Astrocyte (in vitro differentiated cells and primary cell): ENCODE data around the gene PCNT. TPM values are rescaled to one million over a fixed set of nuclear protein-coding genes. Genes with fewer than 3 reads are reported as not detected.

Experiments used
- DNase-seq: peaks from one replicate; pipeline ENCODE4 v3.0.0-alpha.2; 2010; ENCODE audit warnings: low read depth
- FAIRE-seq: peaks from 2 replicates; lab custom pipeline; 2011; peaks lifted over from hg19 to GRCh38; lab: Jason Lieb, UNC
- H2AFZ ChIP-seq: 2 replicates; pipeline ENCODE4 v1.6.0; 2012; ENCODE audit warnings: low read depth, low read length, inconsistent platforms
- H3K27ac ChIP-seq: 2 replicates; pipeline ENCODE4 v1.5.1; 2011; ENCODE audit warnings: low read depth, low read length, inconsistent platforms
- H3K27me3 ChIP-seq: 2 replicates; pipeline ENCODE4 v1.6.0; 2011; ENCODE audit warnings: low read length, inconsistent platforms; ENCODE audit not compliant: insufficient read depth
- H3K36me3 ChIP-seq: 2 replicates; pipeline ENCODE4 v1.5.1; 2011; ENCODE audit warnings: low read length, inconsistent platforms; ENCODE audit not compliant: insufficient read depth
- H3K4me1 ChIP-seq: 2 replicates; pipeline ENCODE4 v1.5.1; 2011; ENCODE audit warnings: low read length, inconsistent platforms; ENCODE audit not compliant: insufficient read depth
- H3K4me2 ChIP-seq: 2 replicates; pipeline ENCODE4 v1.6.0; 2012; ENCODE audit warnings: low read length, inconsistent platforms
- H3K4me3 ChIP-seq: 2 replicates; pipeline ENCODE4 v1.5.1; 2011; ENCODE audit warnings: low read depth, mild to moderate bottlenecking, low read length, inconsistent platforms; ENCODE audit not compliant: insufficient read depth
- H3K79me2 ChIP-seq: 2 replicates; pipeline ENCODE4 v1.6.0; 2012; ENCODE audit warnings: mild to moderate bottlenecking, low read length, inconsistent platforms; ENCODE audit not compliant: insufficient read depth
- H3K9ac ChIP-seq: 2 replicates; pipeline ENCODE4 v1.6.0; 2012; ENCODE audit warnings: mild to moderate bottlenecking, low read length, inconsistent platforms
- H3K9me3 ChIP-seq: 2 replicates; pipeline ENCODE4 v1.5.1; 2012; ENCODE audit warnings: low read depth, mild to moderate bottlenecking, low read length, inconsistent platforms; ENCODE audit not compliant: insufficient read depth
- H4K20me1 ChIP-seq: 2 replicates; pipeline ENCODE4 v1.6.0; 2012; ENCODE audit warnings: low read length, inconsistent platforms; ENCODE audit not compliant: insufficient read depth
- H3K27ac Mint-ChIP-seq: one replicate; pipeline ENCODE4 v1.8.0; 2021; ENCODE audit warnings: mild to moderate bottlenecking, mixed read lengths; ENCODE audit not compliant: unreplicated experiment
- H3K27me3 Mint-ChIP-seq: one replicate; pipeline ENCODE4 v1.8.0; 2021; ENCODE audit warnings: low read depth, mixed read lengths; ENCODE audit not compliant: unreplicated experiment
- H3K36me3 Mint-ChIP-seq: one replicate; pipeline ENCODE4 v1.8.0; 2021; ENCODE audit warnings: low read depth, mixed read lengths; ENCODE audit not compliant: unreplicated experiment
- H3K4me1 Mint-ChIP-seq: one replicate; pipeline ENCODE4 v1.8.0; 2021; ENCODE audit warnings: low read depth, mixed read lengths; ENCODE audit not compliant: unreplicated experiment
- H3K4me3 Mint-ChIP-seq: one replicate; pipeline ENCODE4 v1.8.0; 2021; ENCODE audit warnings: mild to moderate bottlenecking, moderate library complexity, mixed read lengths; ENCODE audit not compliant: unreplicated experiment
- H3K9me3 Mint-ChIP-seq: one replicate; pipeline ENCODE4 v1.8.0; 2021; ENCODE audit warnings: mild to moderate bottlenecking, mixed read lengths; ENCODE audit not compliant: unreplicated experiment
- EZH2 ChIP-seq: IDR thresholded peaks from 2 replicates; pipeline ENCODE4 v1.6.1; 2012; ENCODE audit warnings: mild to moderate bottlenecking, low read length, inconsistent platforms; ENCODE audit not compliant: insufficient read depth
- total RNA-seq: library from RNA; stranded (reverse); gene quantifications from 2 replicates; pipeline ENCODE4 v1.2.1, GENCODE V29; 2021
- TF ChIP-seq, protein P1 (sequence below): IDR thresholded peaks from 2 replicates; pipeline ENCODE4 v1.5.1; 2011; ENCODE audit warnings: low read depth, mild to moderate bottlenecking, inconsistent platforms, low read length, moderate library complexity; ENCODE audit not compliant: insufficient read depth

The PCNT gene
- total RNA-seq, 1 donor from 2014 or later: 19.9 TPM

DNA sequence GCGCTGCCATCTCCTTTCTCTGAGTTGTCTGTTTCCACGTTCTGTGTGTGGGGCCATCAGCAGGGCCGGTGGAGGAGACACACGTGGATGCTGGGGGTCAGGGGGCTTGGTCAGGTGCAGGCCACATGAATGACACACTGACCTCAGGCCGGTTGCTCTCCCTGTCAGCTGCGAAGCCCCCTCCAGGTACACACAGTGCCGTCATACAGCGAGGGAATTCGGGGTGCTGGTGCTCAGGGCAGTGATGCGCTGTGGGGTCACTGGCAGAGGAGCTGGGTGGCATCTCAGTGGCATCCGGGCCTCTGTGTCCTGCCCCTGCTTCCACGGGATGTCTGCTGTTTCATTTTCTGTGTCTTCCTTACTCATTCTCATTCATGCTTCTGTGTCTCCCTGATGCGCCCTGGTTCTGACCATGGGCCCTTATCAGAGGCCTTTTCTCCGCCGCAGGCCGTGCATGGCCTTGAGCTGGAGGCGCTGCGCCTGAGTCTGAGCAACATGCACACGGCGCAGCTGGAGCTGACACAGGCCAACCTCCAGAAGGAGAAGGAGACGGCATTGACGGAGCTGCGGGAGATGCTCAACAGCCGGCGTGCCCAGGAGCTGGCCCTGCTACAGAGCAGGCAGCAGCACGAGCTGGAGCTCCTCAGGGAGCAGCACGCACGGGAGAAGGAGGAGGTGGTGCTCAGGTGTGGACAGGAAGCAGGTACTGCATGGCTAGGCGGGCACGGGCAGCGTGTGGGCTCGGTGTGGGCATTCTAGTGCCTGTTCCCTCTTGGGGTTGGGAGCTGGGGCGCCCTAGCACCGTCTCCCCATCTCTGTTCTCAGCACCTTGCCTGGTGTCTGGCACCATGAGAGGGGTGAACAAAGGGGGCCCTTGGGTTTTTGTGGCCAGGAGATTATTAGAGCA is 22.6 kb downstream of the PCNT start:
- Histone ChIP-seq H2AFZ (no peak overlapping the region), H3K4me1 (no peaks in the 10 kb centered on the region), H4K20me1 (peaks cover 20% of the 10 kb centered on the region), H3K9me3 (no peaks in the 10 kb centered on the region), H3K4me3 (no peak overlapping the region), H3K4me2 (no peak overlapping the region), H3K36me3 (peaks cover 16% of the 10 kb centered on the region), H3K27me3 (no peaks in the 10 kb centered on the region), H3K79me2 (peaks cover 30% of the 10 kb centered on the region), H3K9ac (no peak overlapping the region), H3K27ac (no peak overlapping the region)
- Mint-ChIP-seq H3K4me3 (no peak overlapping the region), H3K27ac (no peak overlapping the region), H3K4me1 (no peaks in the 10 kb centered on the region), H3K9me3 (no peaks in the 10 kb centered on the region), H3K27me3 (no peaks in the 10 kb centered on the region), H3K36me3 (peaks cover 12% of the 10 kb centered on the region)
- DNase-seq (no peak), FAIRE-seq (no peak)
- no peak for TF ChIP-seq EZH2

GRCh38 chr21:46347203-46347550 is 23.2 kb downstream of the PCNT start:
- FAIRE-seq (no peak), DNase-seq (no peak)
- no peak overlapping the region for H3K9ac ChIP-seq
- Mint-ChIP-seq H3K27ac (peak overlapping the region; percentile 66), H3K27me3 (no peaks in the 10 kb centered on the region), H3K4me1 (no peaks in the 10 kb centered on the region), H3K9me3 (no peaks in the 10 kb centered on the region), H3K4me3 (no peak overlapping the region), H3K36me3 (peaks cover 12% of the 10 kb centered on the region)
- TF ChIP-seq, protein P1, sequence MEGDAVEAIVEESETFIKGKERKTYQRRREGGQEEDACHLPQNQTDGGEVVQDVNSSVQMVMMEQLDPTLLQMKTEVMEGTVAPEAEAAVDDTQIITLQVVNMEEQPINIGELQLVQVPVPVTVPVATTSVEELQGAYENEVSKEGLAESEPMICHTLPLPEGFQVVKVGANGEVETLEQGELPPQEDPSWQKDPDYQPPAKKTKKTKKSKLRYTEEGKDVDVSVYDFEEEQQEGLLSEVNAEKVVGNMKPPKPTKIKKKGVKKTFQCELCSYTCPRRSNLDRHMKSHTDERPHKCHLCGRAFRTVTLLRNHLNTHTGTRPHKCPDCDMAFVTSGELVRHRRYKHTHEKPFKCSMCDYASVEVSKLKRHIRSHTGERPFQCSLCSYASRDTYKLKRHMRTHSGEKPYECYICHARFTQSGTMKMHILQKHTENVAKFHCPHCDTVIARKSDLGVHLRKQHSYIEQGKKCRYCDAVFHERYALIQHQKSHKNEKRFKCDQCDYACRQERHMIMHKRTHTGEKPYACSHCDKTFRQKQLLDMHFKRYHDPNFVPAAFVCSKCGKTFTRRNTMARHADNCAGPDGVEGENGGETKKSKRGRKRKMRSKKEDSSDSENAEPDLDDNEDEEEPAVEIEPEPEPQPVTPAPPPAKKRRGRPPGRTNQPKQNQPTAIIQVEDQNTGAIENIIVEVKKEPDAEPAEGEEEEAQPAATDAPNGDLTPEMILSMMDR: no peak
- no peak for TF ChIP-seq EZH2
- no peaks in the 10 kb centered on the region for H3K27me3 ChIP-seq
- H3K9me3 ChIP-seq: no peaks in the 10 kb centered on the region
- no peak overlapping the region for H2AFZ ChIP-seq
- H4K20me1 ChIP-seq: peaks cover 20% of the 10 kb centered on the region
- H3K36me3 ChIP-seq: peaks cover 16% of the 10 kb centered on the region
- H3K27ac ChIP-seq: no peak overlapping the region
- peaks cover 28% of the 10 kb centered on the region for H3K79me2 ChIP-seq
- H3K4me3 ChIP-seq: no peak overlapping the region
- H3K4me1 ChIP-seq: no peaks in the 10 kb centered on the region
- no peak overlapping the region for H3K4me2 ChIP-seq

GRCh38 chr21:46347791-46348381 is 23.9 kb downstream of the PCNT start:
- no peak overlapping the region for H3K4me3 Mint-ChIP-seq
- H3K4me1 Mint-ChIP-seq: no peaks in the 10 kb centered on the region
- Histone ChIP-seq H3K36me3 (peaks cover 16% of the 10 kb centered on the region), H3K79me2 (peaks cover 25% of the 10 kb centered on the region), H3K27me3 (no peaks in the 10 kb centered on the region), H3K9ac (no peak overlapping the region), H3K4me3 (no peak overlapping the region), H2AFZ (no peak overlapping the region), H3K4me1 (no peaks in the 10 kb centered on the region), H3K9me3 (no peaks in the 10 kb centered on the region), H3K27ac (no peak overlapping the region), H4K20me1 (peaks cover 20% of the 10 kb centered on the region), H3K4me2 (no peak overlapping the region)
- H3K27me3 Mint-ChIP-seq: no peaks in the 10 kb centered on the region
- H3K27ac Mint-ChIP-seq: no peak overlapping the region
- FAIRE-seq (no peak), DNase-seq (peak; percentile 31)
- TF ChIP-seq, protein P1: no peak
- no peak for TF ChIP-seq EZH2
- H3K36me3 Mint-ChIP-seq: peaks cover 9% of the 10 kb centered on the region
- no peaks in the 10 kb centered on the region for H3K9me3 Mint-ChIP-seq
